Stimulated activated CD4-positive, alpha-beta T cell treated with anti-CD3 and anti-CD28 coated beads, Interleukin-4, amount 100 ng/mL, for 4 hours (primary cell): Measurements from ENCODE around the gene RPRM.
"Not testable (repeated sequence)": the region's sequence is repeated elsewhere in the genome, so short reads cannot be mapped to it uniquely, and the experiment has no call there.

Source experiments
- DNase-seq, 2 experiments: peaks; one replicate each; pipeline ENCODE4 v3.0.0-alpha.2; 2020

The RPRM gene

DNA sequence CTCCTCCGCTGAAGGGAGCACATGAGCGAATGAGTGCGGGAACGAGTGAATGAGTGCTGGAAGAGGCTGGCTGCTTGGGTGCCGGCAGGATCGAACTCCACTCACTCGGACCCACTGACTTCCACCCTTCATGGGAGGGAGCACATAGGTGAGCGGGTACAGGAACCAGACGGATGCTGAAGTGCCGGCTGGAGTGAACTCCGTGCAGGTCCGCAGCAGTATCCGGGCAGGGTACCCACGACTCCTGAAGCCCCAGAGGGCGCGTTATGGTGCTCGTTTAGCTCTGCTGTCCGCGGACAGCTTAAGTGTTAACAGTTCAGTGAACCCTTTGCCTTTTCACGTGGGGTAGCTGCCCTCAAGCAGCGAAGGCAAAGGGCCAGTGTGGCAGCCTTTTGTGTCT lies 23.2 kb downstream of the RPRM start:
- no peak for DNase-seq

DNA sequence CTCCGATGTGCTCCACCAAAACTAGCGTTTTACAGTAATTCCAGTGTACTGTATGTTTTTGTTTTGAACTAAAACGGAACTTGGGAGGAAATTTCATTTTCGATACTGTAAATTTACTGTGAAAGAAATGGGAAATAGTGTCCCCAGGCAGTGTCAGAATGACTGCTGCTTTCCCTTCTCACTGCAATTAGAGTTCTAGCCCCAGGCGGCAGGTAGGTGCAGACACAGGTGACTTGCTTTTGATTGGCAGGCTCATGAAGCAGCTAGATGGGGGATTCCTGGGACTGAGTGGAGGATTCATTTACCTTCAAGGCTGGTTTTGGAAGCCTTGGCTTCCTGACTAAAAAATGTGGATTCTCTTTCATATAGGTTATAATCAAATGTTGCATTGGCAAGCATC lies 27.0 kb downstream of the RPRM start:
- DNase-seq: no peak

DNA sequence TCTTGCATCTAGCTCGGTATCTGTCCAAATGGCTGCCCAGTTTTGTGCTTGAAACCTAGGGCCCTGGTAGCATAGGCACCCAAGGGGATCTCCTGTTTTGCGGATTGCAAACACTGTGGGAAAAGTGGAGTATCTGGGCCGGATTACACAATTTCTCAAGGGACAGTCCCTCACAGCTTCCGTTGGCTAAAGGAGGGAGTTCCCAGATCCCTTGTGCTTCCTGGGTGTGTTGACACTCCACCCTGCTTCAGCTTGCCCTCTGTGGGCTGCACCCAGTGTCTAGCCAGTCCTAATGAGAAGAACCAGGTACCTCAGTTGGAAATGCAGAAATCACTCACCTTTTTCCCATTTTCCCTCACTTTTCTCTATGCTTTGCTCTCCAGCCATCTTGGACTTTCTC lies 35.5 kb downstream of the RPRM start:
- no peak for DNase-seq

DNA sequence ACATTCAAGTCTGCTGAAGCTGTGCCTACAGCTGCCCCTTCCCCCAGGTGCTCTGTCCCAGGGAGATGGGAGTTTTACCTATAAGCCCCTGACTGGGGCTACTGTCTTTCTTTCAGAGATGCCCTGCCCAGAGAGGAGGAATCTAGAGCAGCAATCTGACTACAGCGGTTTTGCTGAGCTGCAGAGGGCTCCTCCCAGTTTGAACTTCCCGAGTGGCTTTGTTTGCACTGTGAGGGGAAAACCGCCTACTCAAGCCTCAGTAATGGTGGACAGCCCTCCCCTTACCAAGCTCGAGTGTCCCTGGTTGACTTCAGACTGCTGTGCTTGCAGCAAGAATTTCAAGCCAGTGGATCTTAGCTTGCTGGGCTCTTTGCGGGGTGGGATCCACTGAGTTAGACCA lies 35.9 kb downstream of the RPRM start:
- not testable (repeated sequence) for DNase-seq

DNA sequence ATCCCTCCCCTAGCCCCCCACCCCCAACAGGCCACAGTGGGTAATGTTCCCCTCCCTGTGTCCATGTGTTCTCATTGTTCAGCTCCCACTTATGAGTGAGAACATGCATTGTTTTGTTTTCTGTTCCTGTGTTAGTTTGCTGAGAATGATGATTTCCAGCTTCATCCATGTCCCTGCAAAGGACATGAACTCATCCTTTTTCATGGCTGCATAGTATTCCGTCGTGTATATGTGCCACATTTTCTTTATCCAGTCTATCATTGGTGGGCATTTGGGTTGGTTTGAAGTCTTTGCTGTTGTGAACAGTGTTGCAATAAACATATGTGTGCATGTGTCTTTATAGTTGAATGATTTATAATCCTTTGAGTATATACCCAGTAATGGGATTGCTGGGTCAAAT lies 38.5 kb downstream of the RPRM start:
- not testable (repeated sequence) for DNase-seq

DNA sequence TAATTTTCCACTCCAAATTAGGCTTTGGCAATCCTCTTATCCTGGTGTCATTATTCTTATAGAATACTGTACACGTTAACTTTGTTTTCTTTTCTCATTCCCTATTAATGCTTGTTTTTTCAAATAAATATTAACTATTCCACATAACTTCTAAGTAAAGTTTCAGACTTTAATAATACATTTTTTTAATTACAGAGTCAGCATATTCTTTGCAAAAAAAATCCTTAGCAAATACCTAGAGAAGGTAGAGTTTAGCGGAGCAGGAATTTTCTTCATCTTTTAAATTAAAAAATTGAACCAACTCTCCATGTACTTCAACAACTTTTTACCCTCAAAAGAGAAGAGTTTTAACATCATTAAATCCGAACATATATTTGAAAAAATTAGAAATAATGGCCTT lies 45.2 kb downstream of the RPRM start:
- no peak for DNase-seq

DNA sequence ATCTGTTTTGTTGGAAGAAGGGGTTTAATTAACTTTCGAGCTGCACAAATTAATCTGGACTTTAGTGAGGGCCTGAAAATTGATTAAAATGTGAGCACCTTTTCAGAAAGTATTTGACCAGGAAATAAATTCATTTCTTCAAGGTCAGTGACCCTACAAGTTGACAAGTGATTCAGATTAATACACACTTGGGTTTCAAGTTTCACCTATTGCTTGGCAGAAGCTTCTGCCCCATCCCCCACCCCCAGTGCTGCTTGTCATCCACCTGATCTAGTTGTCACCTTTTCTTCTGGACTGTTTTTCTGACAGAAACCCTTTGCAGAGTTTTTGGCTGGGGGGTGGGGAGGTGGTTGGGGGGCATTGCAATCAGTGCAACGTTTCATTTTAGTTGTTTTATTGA lies 46.2 kb downstream of the RPRM start:
- no peak for DNase-seq

DNA sequence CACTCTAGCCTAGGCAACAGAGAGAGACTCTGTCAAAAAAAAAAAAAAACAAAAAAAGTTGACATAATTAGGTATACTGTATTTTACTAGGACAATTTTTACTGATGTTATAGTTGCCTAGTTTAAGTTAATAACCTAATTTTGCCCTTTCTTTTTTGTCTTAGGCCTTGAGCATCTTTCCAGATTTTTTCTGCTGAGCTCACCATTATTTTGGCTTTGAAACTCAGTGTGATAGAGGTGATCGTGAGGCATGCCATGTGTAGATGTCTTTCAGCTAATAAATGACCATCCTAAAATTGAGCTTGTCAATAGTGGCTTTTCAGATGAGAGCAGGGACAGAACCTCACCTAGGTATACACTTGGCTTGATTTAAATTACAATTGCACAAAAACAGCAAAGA lies 47.4 kb downstream of the RPRM start:
- DNase-seq: no peak
